Activated CD4-positive, alpha-beta T cell treated with anti-CD3 and anti-CD28 coated beads, Interleukin-2, Interleukin-6, amounts not matched to agents 100 ng/mL and 50 ng/mL, durations not matched to agents 16 hours and 8 hours (primary cell): Measurements from ENCODE around the gene WEE2.

Source experiments
- DNase-seq: peaks from one replicate; pipeline ENCODE4 v3.0.0-alpha.2; 2020

WEE2 gene

DNA sequence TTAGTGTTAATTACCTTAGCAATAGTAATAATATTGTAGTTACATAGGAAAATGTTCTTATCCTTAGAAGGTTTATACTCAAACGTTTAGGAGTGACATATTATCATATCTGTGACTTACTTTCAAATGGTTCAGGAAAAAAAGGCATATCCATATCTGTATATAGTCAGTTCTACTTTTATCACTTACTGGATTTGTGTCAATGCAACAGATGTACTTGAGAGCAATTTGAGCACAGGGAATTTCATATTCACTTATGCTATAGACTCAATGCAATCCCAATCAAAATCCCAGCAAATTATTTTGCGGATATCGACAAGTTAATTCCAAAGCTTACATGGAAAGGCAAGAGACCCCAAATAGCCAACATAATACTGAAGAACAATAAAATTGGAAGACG lies 16.2 kb upstream of the WEE2 start:
- no peak for DNase-seq

DNA sequence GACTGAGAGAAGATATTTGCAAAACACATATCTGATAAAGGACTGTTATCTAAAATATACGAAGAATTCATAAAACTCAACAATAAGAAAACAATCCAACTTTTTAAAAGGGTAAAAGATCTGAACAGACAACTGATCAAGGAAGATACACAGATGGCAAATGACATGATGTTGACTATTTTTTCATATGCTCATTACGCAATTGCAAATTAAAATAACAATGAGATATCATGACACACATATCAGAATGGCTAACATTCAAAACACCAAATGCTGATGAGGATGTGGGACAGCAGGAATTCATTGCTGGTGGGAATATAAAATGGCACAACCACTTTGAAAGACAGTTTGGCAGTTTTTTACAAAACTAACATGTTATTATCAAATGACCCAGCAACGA lies 15.1 kb upstream of the WEE2 start:
- no peak for DNase-seq

- DNase-seq: no peak
Observed at GRCh38 chr7:141695803-141696289, 12.3 kb upstream of the WEE2 start.

DNA sequence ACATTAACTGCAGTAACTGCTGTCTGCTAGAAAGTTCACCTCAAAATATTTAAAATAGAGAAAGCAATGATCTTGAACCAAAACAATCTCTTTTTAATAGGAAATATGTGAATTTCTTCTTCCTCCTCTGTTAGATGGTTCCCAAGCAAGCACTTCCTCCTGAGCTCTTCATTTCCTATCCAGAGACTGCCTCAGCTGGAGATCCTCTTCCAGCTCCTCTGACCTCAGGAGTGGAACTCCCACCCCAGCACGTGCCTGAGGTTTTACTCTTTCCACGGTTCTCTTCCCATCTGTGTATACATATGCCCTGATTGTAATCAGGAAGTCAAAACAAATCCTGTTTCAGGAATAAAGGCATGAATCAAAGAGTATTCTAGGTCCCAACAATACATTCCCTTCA lies 11.8 kb upstream of the WEE2 start:
- DNase-seq: no peak

DNA sequence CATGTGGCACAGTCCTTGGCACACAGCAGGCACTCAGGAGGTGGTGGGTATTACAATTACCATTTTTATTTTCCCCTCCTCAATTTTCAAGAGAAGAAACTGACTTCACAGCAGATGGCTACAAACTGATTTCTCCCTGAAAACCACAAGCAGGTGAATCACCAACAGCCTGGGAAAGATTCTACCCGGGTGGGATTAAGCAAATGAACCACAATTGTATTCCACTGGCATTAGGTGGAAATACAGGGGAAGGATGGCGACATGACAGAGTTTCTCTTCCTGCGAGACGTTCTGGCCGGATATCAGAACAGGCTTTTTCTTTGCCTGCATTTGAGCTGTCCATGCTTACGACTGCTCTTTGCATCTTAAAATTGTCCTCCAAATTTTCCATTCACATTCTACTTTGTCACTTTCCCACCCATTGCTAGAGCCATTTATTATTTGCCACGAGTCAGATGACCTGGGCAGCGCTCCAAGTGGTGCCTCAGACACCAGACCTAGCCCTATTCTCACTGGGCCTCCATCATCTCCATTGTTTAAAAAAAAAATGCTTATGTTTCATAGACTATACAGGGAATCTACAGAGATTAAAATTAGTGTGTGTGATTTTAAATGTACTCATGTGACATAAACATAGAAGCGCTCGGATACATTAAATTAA lies 10.8 kb upstream of the WEE2 start:
- DNase-seq: no peak

DNA sequence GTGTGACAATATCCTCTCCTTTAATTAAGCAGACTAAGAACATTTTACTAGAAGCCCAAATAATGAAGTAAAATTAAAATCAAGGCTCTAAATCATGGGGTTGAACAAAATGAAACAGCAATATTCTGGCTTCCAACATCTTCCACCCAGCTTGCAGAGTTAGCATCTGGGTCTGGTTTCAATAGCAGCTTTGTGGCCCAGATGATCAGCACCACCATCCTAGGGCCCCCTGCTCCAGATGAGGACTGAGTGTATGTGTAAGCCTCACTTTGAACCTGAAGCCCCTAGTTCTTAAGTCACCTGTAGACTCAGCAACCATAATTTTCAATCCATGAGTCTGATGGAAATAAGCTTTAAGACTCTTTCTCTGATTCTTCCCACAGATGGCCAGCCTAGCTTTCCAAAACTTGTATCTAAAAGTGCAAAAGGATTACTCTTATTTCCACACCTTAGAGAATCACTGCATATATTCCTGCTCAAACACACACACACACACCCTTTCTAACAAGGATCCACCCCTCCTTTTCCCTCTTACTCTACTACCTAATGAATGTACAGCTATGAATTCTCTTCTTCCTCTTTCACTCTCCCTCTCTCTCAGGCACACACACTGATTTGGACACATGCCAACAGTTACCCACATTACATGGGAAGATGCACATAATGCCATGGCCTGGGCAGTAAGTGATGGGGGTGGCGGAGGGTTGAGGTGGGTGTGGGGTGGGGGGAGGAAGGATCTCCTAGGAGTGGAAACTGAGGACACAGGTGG lies 9.7 kb upstream of the WEE2 start:
- DNase-seq: no peak

DNA sequence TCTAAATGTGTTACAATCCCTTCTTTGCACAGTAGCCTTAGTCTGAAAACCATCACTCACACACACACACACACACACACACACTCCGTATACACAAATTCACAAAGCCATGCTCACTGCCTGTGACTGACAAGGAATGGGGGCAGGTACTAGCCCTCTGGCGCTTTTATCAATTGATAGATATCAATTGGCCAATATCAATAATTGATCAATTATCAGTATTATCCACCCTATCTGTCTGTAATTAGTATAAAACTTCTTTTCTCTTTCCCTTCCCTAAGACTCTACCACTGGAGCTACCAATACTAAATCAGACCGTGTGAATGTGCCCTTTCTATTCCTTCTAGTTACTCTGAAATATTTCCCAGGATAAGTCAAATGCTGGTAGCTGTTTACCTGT lies 8.3 kb upstream of the WEE2 start:
- DNase-seq: no peak

GRCh38 chr7:141700296-141700847 lies 7.8 kb upstream of the WEE2 start:
- DNase-seq: no peak

DNA sequence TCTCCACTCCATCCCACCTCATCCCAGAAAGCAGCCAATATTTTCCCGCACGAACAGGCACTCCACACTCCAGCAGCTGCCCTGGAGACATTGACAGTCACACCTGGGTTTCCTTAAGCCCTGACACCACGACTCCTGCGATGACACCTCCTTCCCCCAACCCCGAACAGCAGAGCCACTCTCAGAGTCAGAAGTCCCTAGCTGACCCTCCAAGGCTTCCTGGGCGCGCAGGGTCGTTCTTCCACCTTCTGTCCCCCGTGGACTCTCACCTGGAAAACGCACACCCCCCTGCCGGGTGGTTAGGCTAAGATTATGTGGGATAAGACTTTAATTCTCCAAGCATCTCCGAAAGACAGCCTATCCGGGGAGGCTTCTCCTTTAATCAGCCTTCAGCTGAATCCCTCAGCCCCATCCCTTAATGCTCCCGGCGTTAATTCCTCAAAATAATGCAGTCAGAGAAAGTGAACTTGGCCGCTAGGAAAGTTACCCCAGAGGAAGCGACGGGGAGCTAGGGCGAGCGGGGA lies 7.2 kb upstream of the WEE2 start:
- no peak for DNase-seq

DNA sequence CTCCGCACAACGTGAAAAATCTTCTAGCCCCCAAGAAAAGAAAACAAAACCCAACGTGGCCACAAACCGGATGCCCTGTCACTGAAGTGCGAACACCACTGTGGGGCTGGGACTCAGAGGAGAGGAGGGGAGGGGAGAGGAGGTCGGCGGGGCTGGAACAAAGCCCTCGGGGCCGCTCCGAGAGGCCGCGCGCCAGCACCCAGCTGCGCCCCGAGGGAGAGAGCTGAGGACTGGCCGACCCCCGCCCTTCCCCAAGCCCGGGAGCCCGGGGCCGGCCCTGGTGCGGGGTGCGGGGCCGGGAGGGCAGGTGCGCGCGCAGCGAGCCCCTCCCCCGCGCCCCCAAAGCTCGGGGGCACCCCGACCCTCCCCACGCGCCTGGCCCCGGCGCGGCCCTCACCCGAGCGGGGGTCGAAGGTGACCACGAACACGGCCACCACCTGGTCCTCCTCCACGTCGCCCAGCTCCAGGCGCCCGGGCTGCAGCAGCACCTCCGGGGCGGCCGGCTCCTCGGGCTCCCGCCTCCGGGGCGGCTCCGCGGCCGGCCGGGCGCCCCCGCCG lies 6.6 kb upstream of the WEE2 start:
- DNase-seq: peak; percentile 72

GRCh38 chr7:141702047-141702567 lies 6.0 kb upstream of the WEE2 start, which contains the start of gene DENND11:
TSS of gene DENND11 (minus strand) at chr7:141702166. CDS start at chr7:141702153, 13 bp downstream.
- peak; percentile 41 for DNase-seq

DNA sequence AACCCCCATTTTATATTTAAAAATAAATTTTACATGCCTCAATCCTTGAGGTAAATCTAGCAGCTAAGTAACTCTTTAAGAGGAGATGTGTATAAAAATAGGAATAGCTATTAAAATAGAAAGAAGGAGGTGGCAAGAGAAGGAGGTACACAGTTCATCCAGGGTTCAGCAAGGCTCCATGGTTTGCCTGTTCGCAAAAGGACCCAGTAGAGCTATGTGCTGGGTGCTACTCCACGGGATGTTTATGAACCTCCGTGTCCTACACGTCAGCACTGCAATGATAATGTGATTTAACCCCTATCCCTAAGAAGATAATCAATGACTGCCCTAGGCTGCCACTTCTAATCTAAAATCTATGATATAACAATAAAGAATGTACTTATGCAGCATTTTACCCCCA lies 5.3 kb upstream of the WEE2 start:
- no peak for DNase-seq

DNA sequence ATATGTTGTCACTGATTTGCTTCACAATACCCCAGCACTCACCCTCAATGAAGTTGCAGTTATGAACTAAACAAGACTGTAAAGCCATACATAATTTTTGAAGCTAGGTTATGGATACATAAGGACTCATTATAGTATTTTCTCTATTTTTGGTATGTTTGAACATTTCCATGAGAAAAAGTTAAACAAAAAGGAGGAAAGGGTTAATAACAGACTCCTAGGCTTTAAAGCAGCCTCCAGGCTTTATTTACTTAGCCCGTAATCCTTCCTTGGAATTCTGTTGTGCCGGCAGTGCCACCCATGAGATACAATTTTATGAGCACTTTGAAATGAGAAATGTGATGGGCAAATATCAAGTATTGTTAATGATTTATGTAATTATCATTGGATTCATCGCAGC lies 4.0 kb upstream of the WEE2 start:
- no peak for DNase-seq

DNA sequence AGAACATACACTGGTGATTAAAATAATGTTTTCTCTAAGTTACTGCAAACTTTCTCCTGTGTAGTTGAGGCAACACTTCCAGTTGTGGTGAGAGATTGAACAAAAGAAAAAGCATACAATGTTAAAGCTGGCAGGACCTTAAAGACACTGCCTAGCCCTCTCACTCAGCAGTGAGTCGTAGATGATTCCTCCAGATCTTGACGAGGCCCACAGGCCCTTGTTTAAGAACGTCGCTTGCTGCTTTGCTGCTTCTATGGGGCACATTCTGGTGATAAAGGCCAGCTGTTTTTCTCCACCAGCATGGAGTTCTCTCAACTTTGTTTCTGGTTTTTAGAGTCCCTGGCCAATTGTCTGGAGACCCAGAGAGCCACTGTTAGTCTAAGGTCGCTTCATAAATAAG lies 3.4 kb upstream of the WEE2 start:
- DNase-seq: no peak

DNA sequence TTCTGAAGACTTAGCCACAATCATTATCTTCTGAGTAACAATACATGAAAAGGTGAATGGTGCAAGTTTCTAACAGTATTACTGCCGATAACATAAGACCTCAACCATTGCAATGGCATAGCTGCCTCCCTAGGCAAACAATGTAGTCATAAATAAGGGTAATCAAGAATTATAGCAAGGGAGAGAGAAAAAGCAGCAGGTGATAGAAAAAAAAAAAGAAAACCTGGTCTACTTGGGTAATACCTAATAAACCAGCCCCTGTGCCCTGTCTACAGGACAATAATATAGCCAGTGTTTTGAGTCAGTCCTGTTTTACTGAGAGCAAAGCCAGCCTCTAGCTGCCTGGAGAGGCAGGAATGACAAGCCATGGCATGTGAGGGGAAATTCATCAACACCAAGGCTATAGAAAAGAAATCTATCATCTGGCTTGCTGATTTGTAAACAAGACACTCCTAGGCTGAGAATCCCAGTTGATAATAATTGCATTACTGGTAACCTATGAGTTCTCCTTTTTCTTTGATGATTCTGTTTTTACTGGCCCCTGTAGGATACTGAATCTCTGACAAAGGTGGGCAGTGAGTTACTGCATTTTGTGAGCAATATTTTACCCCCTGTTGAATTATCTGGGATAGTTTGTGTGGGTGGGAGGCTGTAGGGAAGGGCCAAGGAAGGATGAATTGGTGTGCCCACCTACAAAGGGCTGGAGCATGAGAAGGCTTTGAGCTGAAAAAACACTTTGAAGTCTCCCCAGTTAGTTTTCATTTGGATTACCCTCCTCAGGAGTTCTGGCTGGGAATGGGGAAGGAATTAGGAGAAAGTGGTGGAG lies 1.7 kb upstream of the WEE2 start:
- no peak for DNase-seq

- DNase-seq: no peak
Observed at GRCh38 chr7:141709318-141709717, 1.2 kb downstream of the WEE2 start.

GRCh38 chr7:141709749-141710148 lies 1.6 kb downstream of the WEE2 start:
- no peak for DNase-seq

DNA sequence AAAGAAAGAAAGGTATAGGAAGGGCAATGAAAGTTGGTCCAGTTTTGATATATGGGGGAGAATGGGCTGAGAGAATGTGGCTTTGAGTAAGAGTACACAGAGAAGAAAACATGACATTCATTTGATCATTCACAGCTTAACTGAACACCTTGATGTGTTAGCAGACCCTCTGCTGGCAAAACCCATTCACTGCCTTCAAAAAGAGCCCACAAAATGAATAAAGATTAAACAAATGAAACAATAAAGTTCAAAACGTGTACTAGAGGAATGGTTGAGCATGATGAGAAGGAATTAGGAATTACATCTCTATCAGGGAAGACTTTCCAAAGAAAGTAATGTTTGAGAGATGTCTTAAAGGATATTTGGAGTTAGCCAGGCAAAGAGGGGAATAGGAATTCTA lies 2.1 kb downstream of the WEE2 start:
- DNase-seq: no peak

DNA sequence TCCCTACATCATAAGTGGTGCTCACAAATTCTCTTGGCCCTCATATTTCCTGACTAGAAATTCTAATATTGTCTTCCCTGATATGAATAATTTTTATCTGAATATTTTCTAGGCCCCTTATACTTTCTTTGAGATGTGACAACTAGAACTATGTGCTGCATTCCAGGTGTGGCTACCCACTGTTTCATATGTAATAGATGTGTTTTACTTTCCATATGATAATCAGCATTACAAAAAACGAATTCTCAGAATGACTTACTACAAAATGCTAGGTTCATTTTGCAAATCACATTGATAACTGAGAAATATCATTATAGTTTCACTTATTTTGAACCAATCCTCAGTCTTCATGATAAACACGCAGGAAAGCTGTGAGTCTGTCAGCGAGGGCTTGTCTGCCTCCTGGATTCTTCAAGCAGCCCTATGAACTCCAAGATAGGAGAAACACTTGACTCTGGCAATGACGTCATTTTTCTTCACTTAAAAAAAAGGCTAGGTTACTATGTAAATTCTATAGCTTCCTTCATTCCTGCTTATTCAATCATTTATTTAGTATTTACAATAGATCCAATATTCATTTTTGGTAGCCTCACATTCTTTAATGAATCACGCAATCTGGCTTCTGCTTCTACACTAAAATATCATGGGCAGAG lies 4.6 kb downstream of the WEE2 start:
- no peak for DNase-seq

GRCh38 chr7:141713890-141714289 lies 5.7 kb downstream of the WEE2 start:
- no peak for DNase-seq

DNA sequence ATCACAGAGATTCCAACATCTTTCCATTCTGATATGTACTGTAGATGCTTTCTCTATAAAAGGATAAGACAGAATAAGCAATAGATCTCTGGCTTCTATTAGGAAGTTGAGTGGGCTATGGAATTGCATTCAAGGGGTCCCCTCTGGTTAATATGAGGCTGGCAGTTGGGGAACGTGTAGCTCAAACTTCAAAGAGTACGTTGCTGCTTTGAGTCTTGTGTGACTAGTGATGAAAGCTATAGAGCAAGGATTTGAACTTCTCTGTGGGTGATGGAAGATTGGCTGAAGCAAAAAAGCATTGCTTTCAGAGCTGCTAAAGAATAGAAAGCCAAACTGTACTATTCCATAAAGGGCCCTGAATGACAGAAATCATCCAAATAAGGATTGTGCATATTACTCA lies 6.4 kb downstream of the WEE2 start:
- DNase-seq: no peak

- no peak for DNase-seq
Observed at GRCh38 chr7:141715018-141715417, 6.9 kb downstream of the WEE2 start.
